CD4-positive, alpha-beta T cell treated with Interleukin-17A for 1 hour (primary cell): ENCODE results near the gene SLC30A5.
"Not testable (repeated sequence)": the region's sequence is repeated elsewhere in the genome, so short reads cannot be mapped to it uniquely, and the experiment has no call there.

Experiments
- DNase-seq: peaks from one replicate; pipeline ENCODE4 v3.0.0-alpha.2; 2020

SLC30A5 gene

GRCh38 chr5:69105996-69106906, 12.4 kb downstream of the SLC30A5 start:
- DNase-seq: no peak

DNA sequence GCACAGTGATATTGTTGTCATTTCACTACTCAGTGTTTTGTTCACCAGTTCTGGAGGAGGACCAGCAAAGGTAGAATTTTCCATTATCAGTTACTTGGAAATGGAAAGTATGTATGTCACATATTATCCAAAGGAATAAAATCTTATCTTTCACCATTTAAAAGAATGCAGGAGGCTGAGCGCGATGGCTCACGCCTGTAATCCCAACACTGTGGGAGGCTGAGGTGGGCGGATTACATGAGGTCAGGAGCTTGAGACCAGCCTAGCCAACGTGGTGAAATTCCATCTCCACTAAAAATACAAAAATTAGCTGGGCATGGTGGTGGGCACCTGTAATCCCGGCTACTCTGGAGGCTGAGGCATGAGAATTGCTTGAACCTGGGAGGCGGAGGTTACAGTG, 14.6 kb downstream of the SLC30A5 start:
- not testable (repeated sequence) for DNase-seq

DNA sequence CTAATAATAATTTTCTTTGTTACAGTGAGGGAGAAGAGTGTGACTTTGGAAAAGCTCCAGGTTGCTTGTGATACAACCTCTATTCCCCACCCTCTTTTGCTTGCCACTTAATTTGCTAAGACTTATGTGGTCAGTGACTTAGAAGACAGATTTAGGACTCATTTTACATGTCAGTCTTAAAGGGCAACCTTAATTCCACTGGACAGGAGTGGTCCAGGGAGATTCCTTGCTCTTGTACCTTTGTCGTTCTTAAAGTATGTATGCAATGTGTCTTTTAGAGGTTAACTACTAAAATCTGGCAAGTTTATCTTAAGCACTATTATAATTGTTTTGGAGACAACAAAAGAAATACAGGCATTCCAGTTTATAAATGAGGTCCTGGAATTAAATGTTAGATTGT, 20.0 kb downstream of the SLC30A5 start:
- DNase-seq: no peak

DNA sequence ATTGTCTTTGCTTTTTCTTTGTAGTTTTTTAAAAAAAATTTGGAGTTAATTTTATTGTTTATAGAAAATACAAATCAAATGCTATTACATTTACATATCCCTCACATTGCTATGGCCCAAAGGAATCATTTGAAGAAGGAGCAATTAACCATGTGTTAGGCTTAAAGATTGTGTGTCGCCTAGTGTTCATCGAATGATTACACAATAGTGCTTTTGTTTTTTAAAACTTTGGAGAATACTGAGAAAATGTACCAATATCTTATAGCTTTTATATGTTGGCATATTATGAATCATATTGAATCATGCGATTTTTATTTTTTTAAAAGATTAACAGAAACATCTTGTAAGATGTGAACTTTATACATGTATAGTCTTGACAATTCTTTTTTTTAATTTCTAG, 21.7 kb downstream of the SLC30A5 start:
- DNase-seq: no peak

- DNase-seq: no peak
Observed at GRCh38 chr5:69129413-69129812, 35.6 kb downstream of the SLC30A5 start.

DNA sequence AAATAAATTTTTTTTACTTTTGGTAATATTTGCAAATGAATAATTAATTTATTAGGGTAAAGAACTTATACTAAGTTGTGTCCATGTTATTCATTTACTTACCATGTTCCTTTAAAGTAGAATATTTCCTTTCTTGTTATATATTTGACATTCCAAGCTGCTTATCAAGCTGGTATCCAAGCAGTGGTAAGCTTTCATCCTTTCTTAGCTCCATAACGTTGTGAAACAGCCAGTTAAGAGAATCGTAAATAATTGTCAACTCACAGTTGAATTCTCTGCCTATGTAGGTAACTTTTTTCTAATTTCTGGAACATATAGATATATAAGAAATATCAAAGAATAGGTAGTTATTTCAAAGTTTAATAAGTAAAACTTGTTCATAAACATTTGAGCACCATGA, 36.4 kb downstream of the SLC30A5 start:
- no peak for DNase-seq

DNA sequence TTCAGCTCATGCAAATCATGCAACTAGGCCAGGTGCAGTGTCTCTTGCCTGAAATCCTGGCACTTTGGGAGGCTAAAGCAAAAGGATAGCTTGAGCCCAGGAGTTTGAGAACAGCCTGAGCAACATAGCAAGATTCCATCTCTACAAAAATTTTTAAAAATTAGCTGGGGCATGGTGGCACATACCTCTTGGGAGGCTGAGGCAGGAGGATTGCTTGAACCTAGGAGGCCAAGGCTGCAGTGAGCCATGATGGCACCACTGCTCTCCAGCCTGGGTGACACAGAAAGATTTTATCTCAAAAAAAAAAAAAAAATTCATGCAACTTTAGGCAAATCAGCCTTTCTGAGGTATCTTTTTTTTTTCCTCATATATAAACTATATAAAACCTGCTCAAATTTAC, 37.5 kb downstream of the SLC30A5 start:
- no peak for DNase-seq

GRCh38 chr5:69134126-69134525, 40.3 kb downstream of the SLC30A5 start:
- no peak for DNase-seq

GRCh38 chr5:69136293-69136692, 42.5 kb downstream of the SLC30A5 start:
- DNase-seq: no peak

DNA sequence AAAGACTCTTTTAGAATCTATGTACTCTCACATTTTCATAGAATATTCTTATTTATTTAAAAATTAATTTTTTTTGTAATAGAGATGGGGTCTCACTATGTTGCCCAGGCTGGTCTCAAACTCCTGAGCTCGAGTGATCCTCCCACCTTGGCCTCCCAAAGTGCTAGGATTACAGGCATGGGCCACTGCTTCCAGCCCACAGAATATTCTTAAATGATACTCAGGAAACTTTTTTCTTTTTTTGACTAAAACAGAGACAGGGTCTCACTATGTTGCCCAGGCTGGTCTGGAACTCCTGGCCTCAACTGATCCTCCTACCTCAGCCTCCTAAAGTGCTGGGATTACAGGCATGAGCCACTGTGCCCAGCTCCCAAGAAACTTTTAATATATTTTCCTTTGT, 43.4 kb downstream of the SLC30A5 start:
- not testable (repeated sequence) for DNase-seq

DNA sequence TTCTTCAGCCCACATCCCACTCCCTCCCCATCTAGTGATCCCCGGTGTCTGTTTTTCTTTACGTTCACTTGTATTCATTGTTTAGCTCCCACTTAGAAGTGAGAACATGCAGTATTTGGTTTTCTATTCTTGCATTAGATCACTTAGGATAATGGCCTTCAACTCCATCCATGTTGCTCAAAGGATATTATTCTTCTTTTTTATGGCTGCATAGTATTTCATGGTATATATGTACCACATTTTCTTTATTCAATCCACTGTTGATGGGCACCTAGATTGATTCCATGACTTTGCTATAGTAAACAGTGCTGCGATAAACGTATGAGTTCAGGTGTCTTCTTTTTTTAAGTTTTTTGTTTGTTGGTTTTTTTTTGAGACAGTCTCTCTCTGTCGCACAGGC, 44.0 kb downstream of the SLC30A5 start:
- DNase-seq: no peak

GRCh38 chr5:69138766-69139165, 45.0 kb downstream of the SLC30A5 start:
- DNase-seq: no peak

DNA sequence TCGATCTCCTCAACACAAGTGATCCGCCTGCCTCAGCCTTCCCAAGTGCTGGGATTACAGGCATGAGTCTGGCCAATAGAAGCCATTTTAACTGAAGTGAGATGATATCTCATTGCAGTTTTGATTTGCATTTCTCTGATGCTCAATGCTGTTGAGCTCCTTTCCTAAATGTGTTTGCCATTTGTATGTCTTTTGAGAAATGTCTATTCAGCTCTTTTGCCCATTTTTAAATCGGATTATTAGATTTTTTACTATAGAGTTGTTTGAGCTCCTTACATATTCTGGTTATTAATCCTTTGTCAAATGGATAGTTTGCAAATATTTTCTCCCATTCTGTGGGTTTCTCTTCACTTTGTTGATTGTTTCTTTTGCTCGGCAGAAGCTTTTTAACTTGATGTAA, 46.4 kb downstream of the SLC30A5 start:
- not testable (repeated sequence) for DNase-seq

DNA sequence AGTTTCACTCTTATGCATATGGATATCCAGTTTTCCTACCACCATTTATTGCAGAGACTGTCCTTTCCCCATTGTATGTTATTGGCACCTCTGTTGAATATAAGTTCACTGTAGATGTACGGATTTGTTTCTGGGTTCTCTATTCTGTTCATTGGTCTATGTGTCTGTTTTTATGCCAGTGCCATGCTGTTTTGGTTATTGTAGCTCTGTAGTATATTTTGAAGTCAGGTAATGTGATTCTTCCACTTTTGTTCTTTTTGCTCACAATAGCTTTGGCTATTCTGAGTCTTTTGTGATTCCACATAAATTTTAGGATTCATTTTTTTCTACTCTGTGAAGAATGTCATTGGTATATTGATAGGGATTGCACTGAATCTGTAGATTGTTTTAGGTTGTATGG, 47.0 kb downstream of the SLC30A5 start:
- no peak for DNase-seq

DNA sequence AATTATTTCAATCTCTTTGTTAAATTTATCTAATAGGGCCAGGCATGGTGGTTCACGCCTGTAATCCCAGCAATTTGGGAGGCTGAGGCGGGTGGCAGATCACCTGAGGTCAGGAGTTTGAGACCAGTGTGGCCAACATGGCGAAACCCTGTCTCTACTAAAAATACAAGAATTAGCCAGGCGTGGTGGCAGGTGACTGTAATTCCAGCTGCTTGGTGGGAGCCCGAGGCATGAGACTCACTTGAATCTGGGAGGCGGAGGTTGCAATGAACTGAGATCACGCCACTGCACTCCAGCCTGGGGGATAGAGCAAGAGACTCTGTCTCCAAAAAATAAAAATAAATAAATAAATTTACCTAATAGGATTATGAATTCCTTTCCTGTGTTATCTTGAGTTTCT, 54.8 kb downstream of the SLC30A5 start:
- not testable (repeated sequence) for DNase-seq

DNA sequence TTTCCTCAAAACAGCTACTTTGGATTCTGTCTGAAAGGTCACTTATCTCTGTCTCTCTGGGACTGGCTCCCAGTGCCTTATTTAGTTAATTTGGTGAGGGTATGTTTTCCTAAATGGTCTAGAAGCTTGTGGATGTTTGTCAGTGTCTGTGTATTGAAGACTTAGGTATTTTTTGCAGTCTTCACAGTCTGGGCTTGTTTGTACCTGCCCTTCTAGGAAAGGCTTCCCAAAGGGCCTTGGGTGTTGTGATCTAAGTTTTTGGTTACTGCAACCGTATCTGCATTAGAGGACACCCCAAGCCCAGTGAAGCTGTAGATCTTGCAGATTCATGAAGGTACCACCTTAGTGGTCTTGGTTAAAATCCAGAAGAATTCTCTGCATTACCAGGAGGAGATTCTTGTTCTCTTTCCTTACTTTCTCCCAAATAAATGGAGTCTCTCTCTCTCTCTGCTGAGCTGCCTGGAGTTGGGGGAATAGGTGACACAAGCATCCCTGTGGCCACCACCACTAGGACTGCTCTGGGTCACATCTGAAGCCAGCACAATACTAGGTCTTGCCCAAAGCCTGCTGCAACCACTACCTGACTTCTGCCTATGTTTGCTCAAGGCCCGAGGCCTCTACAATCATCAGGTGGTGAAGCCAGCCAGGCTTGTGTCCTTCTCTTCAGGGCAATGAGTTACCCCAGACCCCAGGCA, 55.3 kb downstream of the SLC30A5 start:
- DNase-seq: no peak

GRCh38 chr5:69149676-69150010, 55.8 kb downstream of the SLC30A5 start:
- DNase-seq: no peak

DNA sequence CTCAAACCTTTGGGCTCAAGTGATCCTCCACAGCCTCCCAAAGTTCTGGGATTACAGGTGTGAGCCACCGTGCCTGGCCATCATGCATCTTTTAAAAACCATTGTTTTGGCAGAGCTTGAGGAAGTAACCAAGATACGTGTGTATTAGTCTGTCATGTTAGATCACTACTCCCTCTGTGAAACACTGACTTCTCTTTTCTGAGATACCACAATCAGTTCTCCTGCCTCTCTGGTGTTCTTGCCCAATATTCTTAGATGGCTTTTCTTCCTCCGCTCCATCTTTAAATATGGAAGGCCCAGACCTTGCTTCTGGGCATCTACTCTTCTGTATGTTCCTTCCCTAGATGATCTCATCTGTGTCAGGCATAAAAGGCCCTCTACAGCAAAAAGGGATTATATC, 58.9 kb downstream of the SLC30A5 start:
- no peak for DNase-seq

- DNase-seq: no peak
Observed at GRCh38 chr5:69156456-69156855, 62.6 kb downstream of the SLC30A5 start.

DNA sequence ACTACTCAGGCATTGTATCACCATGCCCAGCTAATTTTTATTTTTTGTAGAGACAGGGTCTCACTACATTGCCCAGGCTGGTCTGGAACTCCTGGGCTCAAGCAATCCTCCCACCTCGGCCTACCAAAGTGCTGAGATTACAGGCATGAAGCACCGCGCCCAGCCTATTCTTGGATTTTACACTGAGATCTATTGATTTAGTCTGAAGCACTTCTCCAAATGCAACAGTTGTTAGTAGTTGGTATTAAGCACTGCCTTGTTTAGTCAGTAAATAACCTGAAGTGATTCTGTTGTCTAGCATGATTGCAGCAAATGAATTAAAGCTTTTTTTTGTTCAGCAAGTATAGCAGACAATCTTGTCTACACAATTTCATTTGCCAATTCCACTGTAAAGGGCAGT, 64.2 kb downstream of the SLC30A5 start:
- DNase-seq: no peak

- DNase-seq: no peak
Observed at GRCh38 chr5:69160651-69161050, 66.8 kb downstream of the SLC30A5 start.

- DNase-seq: peak; percentile 98
Observed at GRCh38 chr5:69166686-69167492, 73.1 kb downstream of the SLC30A5 start, which contains the start of gene CCNB1. CCNB1 (plus strand) TSS chr5:69167150; CDS start chr5:69167263, 113 bp downstream.

DNA sequence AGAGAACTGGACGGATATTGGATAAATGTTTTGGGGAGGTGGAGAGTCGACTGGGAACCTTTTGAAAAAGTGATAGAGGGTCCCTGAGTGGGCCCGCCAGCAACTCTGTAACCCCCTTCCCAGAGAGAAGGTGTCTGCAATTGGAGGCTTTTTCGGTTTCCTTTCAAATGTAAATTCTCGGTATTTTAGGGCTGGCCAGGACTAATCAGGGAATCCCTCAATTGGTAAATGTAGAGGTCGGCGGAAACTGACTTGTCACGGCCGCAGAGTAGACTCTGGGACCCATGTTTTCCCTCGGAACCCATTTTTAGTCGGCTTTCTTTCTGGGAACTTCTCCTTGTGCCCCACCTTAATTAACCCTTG, 73.7 kb downstream of the SLC30A5 start:
- DNase-seq: no peak

- no peak for DNase-seq
Observed at GRCh38 chr5:69167929-69168328, 74.1 kb downstream of the SLC30A5 start.
